ENCODE data around the gene CCL26. TPM values are rescaled to one million over a fixed set of nuclear protein-coding genes. Genes with fewer than 3 reads are reported as not detected.

Gene CCL26
- total and polyA plus RNA-seq, 2 of the 13 experiments (the other 11 are each of a cell fraction or from before 2014, with no cell fraction given) = 0.16 TPM; not detected in 1

DNA sequence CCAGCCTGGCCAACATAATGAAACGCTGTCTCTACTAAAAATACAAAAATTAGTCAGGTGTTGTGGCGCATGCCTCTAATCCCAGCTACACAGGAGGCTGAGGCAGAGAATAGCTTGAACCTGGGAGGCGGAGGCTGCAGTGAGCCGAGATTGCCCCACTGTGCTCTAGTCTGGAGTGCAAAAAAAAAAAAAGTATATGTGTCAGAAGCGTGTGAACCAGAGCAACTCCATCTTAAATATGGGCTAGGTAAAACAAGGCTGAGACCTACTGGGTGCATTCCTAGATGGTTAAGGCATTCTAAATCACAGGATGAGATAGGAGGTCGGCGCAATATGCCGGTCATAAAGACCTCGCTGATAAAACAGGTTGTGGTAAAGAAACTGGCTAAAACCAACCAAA is 35.4 kb upstream of the CCL26 start (continued):
- no peak for TF ChIP-seq HINFP (CRISPR knock-in tag; IDR thresholded peaks at IDR 0.05; ENCODE audit: low read depth)
- no peak for TF ChIP-seq SMAD1 (CRISPR knock-in tag; IDR thresholded peaks at IDR 0.05; ENCODE audit: borderline replicate concordance, low read depth)
- no peak for TF ChIP-seq ZFYVE20 (CRISPR knock-in tag; IDR thresholded peaks at IDR 0.05; ENCODE audit: borderline replicate concordance, low read depth)
- no peak for TF ChIP-seq ZBTB21 (CRISPR knock-in tag; IDR thresholded peaks at IDR 0.05)

DNA sequence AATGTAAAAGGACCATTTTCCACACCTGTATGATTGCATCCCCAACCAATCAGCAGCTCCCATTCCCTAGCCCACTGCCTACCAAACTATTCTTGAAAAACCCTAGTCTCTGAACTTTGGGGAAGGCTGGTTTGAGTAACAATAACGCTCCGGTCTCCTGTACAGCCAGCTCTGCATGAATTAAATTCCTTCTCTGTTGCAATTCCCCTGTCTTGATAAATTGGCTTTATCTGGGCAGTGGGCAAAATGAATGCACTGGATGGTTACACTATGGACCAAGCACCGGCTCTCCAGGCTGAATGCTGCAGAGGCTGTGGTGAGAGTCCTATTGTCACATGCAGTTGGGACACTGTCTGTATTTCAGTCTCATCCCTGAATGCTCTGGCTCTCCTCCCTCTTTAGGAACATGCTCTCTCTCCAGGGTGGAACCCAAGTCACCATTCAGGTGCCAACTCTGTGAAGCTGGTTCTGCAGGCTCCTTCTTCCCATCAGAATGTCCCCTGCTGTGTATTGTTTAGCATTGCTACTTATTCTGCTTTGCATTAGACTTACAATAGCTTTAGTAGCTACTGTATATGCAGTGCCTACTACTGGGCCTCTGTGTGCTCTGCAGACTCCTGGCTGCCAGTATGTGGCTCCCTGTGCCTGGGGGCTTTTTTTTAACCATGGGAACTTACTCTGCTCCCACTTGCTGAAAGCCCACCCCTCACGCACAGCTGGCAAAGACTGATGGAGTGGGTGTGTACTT is 34.7 kb upstream of the CCL26 start:
- WGBS (ENCODE audit: low lambda C conversion rate) = 74% methylated on average over 3 of the region's 4 CpGs
- TF ChIP-seq, protein P1, sequence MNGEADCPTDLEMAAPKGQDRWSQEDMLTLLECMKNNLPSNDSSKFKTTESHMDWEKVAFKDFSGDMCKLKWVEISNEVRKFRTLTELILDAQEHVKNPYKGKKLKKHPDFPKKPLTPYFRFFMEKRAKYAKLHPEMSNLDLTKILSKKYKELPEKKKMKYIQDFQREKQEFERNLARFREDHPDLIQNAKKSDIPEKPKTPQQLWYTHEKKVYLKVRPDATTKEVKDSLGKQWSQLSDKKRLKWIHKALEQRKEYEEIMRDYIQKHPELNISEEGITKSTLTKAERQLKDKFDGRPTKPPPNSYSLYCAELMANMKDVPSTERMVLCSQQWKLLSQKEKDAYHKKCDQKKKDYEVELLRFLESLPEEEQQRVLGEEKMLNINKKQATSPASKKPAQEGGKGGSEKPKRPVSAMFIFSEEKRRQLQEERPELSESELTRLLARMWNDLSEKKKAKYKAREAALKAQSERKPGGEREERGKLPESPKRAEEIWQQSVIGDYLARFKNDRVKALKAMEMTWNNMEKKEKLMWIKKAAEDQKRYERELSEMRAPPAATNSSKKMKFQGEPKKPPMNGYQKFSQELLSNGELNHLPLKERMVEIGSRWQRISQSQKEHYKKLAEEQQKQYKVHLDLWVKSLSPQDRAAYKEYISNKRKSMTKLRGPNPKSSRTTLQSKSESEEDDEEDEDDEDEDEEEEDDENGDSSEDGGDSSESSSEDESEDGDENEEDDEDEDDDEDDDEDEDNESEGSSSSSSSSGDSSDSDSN (CRISPR knock-in tag; IDR thresholded peaks at IDR 0.05) = no peak
- TF ChIP-seq ZNF282 (IDR thresholded peaks at IDR 0.05; ENCODE audit: partially characterized antibody) = no peak
- TF ChIP-seq HNRNPK (IDR thresholded peaks at IDR 0.05; ENCODE audit: low read depth, low read length, poor library complexity, severe bottlenecking) = no peak
- no peak for TF ChIP-seq ZNF296 (CRISPR knock-in tag; conservative IDR thresholded peaks at IDR 0.05)
- TF ChIP-seq ZNF275 (CRISPR knock-in tag; IDR thresholded peaks at IDR 0.05; ENCODE audit: borderline replicate concordance) = no peak
- no peak for TF ChIP-seq AFF4 (CRISPR knock-in tag; IDR thresholded peaks at IDR 0.05)
- no peak for TF ChIP-seq ZNF879 (CRISPR knock-in tag; IDR thresholded peaks at IDR 0.05)
- TF ChIP-seq SP140L (CRISPR knock-in tag; IDR thresholded peaks at IDR 0.05; ENCODE audit: borderline replicate concordance) = no peak
- no peak for TF ChIP-seq FOXO1 (CRISPR knock-in tag; IDR thresholded peaks at IDR 0.05)

More for the DNA sequence above, 34.7 kb upstream of the CCL26 start:
- H4K20me1 ChIP-seq (ENCODE audit: insufficient read depth, low read length) = no peaks in the 10 kb centered on the region
- FAIRE-seq (no peak), DNase-seq (ENCODE audit: low spot score) (no peak), ATAC-seq (no peak)
- CTCF ChIA-PET (ENCODE audit: low intra/inter-chr PET ratio, low total read pairs) = no interaction called here
- intact Hi-C loops (cut with micrococcal nuclease; ENCODE audit: unreplicated experiment) (no loop called here), in situ Hi-C loops (cut with HindIII; ENCODE audit: extremely low pct_ligation_motif_present, low pct_unique_long_range_greater_than_20kb) (no loop called here)
- no peak overlapping the region for H3K4me3 ChIP-seq (replicated peaks in 1 of 3; ENCODE audit: insufficient read depth in 1 of 3, low read depth in 2 of 3, low read length in 3 of 3)
- H3K4me1 ChIP-seq (ENCODE audit: insufficient read depth, low read length) = no peaks in the 10 kb centered on the region
- no peak overlapping the region for H3K9ac ChIP-seq (ENCODE audit: insufficient read depth, low read depth, low read length)
- H3K9me3 ChIP-seq (ENCODE audit: low read length) = peaks cover 22% of the 10 kb centered on the region
- no peaks in the 10 kb centered on the region for H3K79me2 ChIP-seq (ENCODE audit: insufficient read depth, low read length)
- H2AFZ ChIP-seq (ENCODE audit: low read length) = no peak overlapping the region
- POLR2A ChIA-PET = no interaction called here
- no peak overlapping the region for H3K4me2 ChIP-seq (ENCODE audit: low read depth, low read length)
- H3K27ac ChIP-seq (ENCODE audit: extremely low read length, insufficient read depth, low read length) = no peak overlapping the region
- no peaks in the 10 kb centered on the region for H3K36me3 ChIP-seq (replicated peaks in 1 of 2; ENCODE audit: control insufficient read depth in 1 of 2, insufficient read depth in 2 of 2, low read length in 2 of 2)
- no TSS peak for BruUV-seq (replicated peaks)
- H3K27me3 ChIP-seq (ENCODE audit: control insufficient read depth in 1 of 2, insufficient read depth in 2 of 2, low read length in 2 of 2) = no peaks in the 10 kb centered on the region; a peak in 2 of 5 replicates

All from HepG2 (cell line).